ENCODE results near the gene GRIN1.

The GRIN1 gene

GRCh38 chr9:137138722-137139467, at the start of gene GRIN1:
Gene GRIN1, plus strand, starts transcription at chr9:137139154. Its CDS starts 333 bp downstream, at chr9:137139487.
- DNase-seq: no peak

GRCh38 chr9:137089232-137089947, 49.6 kb upstream of the GRIN1 start:
- DNase-seq: no peak

GRCh38 chr9:137095664-137096517, 43.1 kb upstream of the GRIN1 start:
- DNase-seq: no peak

- no peak for DNase-seq
These were observed 42.0 kb upstream of the GRIN1 start for GRCh38 chr9:137096785-137097546.

- DNase-seq: no peak
These were observed 41.0 kb upstream of the GRIN1 start for GRCh38 chr9:137097761-137098462.

- DNase-seq: no peak
These were observed 39.7 kb upstream of the GRIN1 start for GRCh38 chr9:137099231-137099630.

GRCh38 chr9:137103206-137103999, 35.6 kb upstream of the GRIN1 start:
- DNase-seq: no peak

- DNase-seq: no peak
These were observed 32.9 kb upstream of the GRIN1 start for GRCh38 chr9:137105814-137106661.

GRCh38 chr9:137106662-137107250, 32.2 kb upstream of the GRIN1 start:
- no peak for DNase-seq

- no peak for DNase-seq
These were observed 31.5 kb upstream of the GRIN1 start for GRCh38 chr9:137107312-137107921.

- no peak for DNase-seq
These were observed 31.0 kb upstream of the GRIN1 start for GRCh38 chr9:137107982-137108381.

- no peak for DNase-seq
These were observed 30.2 kb upstream of the GRIN1 start for GRCh38 chr9:137108608-137109249.

GRCh38 chr9:137109250-137110146, 29.5 kb upstream of the GRIN1 start:
- no peak for DNase-seq

GRCh38 chr9:137110147-137110910, 28.6 kb upstream of the GRIN1 start:
- no peak for DNase-seq

GRCh38 chr9:137110911-137111787, 27.8 kb upstream of the GRIN1 start:
- DNase-seq: no peak
